AG09319 (cell line): Measurements from ENCODE around the gene GCLM.
"Not testable (repeated sequence)": the region's sequence is repeated elsewhere in the genome, so short reads cannot be mapped to it uniquely, and the experiment has no call there.

Experiments
- DNase-seq: peaks from one replicate; pipeline ENCODE4 v3.0.0-alpha.2; 2010; ENCODE audit warnings: low read depth; ENCODE audit errors: extremely low read depth
- CTCF ChIP-seq: IDR thresholded peaks from 2 replicates; pipeline ENCODE4 v1.5.1; 2011; ENCODE audit warnings: low read depth, mild to moderate bottlenecking, inconsistent platforms, low read length, moderate library complexity

Gene GCLM

DNA sequence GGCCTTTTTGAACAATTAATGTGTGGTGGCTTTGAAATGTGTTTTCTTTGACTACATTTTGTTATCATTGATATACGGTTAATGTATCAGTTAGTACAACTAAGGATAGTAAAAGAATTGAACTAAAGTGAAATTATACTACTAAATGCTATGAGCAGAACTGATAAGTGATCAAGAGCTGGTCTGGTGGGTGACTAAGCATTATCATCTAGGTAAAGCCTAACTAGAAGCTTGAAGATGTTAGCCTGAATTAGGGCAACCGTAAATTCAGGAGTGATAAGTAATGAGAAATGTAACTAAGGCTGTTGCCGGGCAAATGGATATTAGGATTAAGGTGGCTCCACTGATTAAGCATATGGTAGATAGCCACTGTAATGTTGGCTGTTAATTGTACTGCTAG is 16.0 kb upstream of the GCLM start:
- TF ChIP-seq CTCF, result no peak
- no peak for DNase-seq

- no peak for TF ChIP-seq CTCF
- DNase-seq, result no peak
These were observed 10.6 kb upstream of the GCLM start for GRCh38 chr1:93919780-93920179.

- no peak for TF ChIP-seq CTCF
- DNase-seq, result no peak
These were observed 8.1 kb upstream of the GCLM start for GRCh38 chr1:93917302-93917701.

DNA sequence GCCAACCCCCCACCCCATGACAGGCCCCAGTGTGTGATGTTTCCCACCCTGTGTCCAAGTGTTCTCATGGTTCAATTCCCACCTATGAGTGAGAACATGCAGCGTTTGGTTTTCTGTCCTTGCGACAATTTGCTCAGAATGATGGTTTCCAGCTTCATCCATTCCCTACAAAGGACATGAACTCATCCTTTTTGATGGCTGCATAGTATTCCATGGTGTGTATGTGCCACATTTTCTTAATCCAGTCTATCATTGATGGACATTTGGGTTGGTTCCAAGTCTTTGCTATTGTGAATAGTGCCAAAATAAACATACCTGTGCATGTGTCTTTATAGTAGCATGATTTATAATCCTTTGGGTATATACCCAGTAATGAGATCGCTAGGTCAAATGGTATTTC is 1.6 kb upstream of the GCLM start:
- DNase-seq, result not testable (repeated sequence)

DNA sequence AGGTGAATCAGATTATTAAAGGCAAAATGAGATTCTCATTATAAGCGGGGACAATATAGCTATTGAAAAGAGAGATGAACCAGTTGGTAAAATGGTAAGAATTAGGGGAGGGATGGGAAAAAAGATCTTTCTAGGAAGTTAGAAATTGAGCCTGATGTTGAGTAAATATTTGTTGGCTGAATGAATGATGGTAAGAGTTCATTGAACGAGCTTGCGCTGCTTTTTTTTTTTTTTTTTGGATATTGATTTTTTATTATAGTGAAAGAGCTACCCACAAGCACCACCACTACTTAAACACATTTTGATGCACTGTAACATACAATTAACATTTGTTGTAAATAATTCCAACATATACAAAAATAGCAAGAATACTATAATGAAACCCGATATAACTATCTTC is 1.1 kb upstream of the GCLM start:
- TF ChIP-seq CTCF, result no peak

DNA sequence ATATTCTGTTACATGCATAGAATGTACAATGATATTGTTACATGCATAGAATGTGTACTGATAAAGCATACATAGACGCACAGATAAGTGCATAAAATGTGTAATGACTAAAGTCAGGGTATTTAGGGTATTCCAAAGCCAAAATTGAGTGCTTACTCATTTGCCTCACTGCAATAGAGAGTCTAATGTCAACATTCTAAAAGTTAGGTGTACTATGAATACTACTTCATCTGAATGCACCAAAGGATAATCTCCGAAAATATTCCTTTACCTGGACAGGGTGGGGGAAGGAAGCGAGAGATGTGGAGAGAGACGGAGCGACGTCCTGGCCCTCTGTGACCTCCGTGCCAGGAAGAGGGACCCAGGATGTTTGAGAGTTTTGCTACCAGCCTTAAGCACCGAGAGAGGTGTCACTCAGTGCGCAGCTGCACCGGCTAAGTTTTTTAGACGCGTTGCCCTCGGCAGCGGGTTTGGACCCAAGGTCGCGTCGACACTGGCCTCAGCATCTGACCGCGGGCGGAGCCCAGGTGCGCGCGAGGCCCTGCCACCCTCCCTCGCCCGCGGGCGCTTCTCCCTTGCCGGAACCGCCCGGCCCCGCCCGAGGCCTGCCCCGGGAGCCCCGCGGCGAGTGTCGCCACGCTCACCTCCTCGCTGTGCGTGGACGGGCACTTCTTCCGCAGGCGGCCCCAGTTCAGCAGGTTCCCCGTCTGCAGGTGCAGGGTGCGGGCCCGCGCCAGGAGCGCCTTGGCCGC is 660 bp downstream of the GCLM start:
- DNase-seq, result no peak
- no peak for TF ChIP-seq CTCF

More for the DNA sequence above, 1.1 kb upstream of the GCLM start:
- no peak for DNase-seq

DNA sequence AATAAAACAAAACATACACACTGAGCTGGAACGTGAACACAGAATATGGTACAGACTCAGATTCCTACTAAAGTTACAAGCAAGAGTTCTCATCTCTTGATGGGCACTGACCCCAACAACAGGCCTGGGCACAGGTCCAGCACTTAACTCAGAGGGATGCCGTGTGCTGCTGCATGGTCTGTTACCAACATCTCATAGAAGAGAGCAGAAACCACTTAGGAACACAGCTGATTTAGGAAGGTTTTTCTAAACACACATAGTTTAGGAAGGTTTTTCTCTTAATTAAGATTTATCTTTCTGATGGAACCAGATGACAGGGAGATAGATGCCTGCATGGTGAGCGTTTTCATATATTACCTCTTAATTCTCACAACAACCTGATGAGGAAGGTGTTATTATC is 1.5 kb downstream of the GCLM start:
- no peak for DNase-seq
- TF ChIP-seq CTCF, result no peak

- no peak for DNase-seq
- no peak for TF ChIP-seq CTCF
These were observed 2.8 kb downstream of the GCLM start for GRCh38 chr1:93906480-93906879.
